GM12864 (cell line): ENCODE measurements around the gene SHISA9.

Experiments used
- DNase-seq: peaks from one replicate; pipeline ENCODE4 v3.0.0-alpha.2; 2011; ENCODE audit warnings: low read depth
- H3K4me3 ChIP-seq: 2 replicates; pipeline ENCODE4 v1.5.1; 2011; ENCODE audit warnings: mild to moderate bottlenecking, low read depth, low read length, control low read depth
- TF ChIP-seq, protein P1 (sequence below): IDR thresholded peaks from 2 replicates; pipeline ENCODE4 v1.5.1; 2011; ENCODE audit warnings: low read depth, mild to moderate bottlenecking, moderate library complexity, low read length, control low read depth, inconsistent platforms; ENCODE audit errors: missing control alignments

SHISA9 gene

DNA sequence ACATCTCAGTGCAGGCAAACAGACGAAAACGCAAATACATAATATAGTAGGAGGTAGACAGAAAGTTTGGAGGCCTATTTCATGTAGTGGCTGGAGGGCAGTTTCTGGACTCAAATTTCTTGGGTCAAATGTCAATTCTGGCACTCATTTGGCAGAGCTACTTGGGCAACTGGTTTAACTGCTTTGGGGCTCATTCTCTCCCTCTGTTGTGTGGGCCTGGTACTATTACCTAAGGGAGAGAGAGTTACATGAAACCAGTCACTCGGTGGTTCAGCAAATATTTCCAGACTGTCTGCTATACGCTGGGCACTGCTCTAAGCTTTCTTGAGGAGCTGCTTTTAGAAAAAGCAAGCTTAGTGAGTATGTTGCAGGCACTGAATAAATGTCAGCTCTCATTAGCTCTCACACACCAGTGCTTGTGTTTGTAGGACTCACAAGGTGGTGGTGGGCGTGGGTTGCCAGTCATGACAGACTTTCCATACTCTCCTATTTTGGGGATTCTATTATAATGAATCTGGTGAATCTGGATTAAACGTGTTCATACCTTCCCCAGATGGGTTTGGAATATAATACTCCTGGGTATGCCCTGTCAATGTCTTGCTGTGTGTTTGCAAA, 1.8 kb upstream of the SHISA9 start:
- TF ChIP-seq, protein P1, sequence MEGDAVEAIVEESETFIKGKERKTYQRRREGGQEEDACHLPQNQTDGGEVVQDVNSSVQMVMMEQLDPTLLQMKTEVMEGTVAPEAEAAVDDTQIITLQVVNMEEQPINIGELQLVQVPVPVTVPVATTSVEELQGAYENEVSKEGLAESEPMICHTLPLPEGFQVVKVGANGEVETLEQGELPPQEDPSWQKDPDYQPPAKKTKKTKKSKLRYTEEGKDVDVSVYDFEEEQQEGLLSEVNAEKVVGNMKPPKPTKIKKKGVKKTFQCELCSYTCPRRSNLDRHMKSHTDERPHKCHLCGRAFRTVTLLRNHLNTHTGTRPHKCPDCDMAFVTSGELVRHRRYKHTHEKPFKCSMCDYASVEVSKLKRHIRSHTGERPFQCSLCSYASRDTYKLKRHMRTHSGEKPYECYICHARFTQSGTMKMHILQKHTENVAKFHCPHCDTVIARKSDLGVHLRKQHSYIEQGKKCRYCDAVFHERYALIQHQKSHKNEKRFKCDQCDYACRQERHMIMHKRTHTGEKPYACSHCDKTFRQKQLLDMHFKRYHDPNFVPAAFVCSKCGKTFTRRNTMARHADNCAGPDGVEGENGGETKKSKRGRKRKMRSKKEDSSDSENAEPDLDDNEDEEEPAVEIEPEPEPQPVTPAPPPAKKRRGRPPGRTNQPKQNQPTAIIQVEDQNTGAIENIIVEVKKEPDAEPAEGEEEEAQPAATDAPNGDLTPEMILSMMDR = no peak
- DNase-seq = no peak
- no peak overlapping the region for H3K4me3 ChIP-seq

DNA sequence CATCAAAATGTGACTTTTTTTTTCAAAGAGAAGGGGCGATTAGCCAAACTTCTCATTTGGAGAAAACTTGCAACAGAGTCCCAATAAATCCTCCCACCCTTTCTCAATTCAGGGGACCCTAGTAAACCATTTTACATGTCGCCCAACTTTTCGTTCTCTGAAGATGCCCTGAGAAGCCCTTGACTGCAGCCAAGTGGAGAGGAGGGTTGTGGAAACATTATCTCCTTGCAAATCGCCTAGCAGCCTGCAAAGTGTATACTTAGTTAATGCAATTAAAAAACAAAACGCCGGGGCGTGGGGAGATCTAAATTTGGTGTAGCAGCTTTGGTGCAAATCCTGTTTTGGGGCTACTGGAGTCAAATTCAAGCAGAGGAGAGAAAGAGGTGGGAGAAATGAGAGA, 1.2 kb upstream of the SHISA9 start:
- no peak overlapping the region for H3K4me3 ChIP-seq
- no peak for DNase-seq
- TF ChIP-seq, protein P1 = no peak

DNA sequence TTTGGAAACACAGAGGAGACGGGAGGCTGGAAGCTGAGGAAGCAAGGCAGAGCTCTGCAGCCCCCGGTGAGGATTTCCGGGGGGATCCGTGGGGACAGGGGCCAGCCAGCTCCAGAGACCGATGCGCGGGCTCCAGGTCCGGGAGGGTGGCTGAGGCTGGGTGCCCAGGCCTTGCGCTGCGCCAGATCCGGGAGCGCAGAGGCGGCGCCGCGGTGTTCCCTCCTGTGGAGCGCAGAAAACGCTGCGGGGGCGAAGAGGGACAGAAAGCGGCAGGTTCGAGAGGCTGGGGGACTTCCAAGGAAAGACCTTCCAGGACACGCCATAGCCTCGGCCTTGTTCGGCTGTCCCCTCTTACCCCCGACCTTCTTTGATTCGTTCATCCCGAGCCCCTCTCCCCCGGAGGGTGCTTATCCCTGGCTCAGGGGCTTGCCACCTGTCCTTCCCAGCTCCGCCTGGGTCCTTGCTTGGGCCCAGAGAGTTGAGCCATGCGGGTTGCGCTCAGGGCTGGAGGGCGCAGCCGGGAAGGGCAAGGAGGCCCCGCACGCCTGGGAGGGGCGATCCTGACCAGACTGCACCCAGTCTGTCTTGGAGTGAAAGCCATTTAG, 697 bp upstream of the SHISA9 start:
- TF ChIP-seq, protein P1 = no peak
- no peak for DNase-seq
- H3K4me3 ChIP-seq = no peak overlapping the region

DNA sequence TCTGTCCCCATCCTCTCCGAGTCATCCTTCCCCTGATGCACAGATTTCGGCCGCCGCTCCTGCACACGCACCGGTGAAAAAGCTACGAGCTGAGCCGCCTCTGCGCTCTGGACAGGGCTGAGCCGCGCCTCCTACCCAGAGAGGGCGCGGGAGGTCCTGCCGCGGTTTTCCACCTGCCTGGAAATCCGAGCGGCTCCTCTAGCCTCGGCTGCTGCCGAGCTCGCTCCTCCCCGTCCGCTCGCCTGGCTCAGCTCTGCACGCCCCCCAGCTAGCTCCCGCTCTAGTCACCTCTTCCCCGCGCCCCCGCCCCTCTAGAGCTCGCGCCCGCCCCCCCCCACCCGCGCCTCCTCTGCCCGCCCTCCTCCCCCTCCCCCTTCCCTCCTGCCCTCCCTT, 198 bp upstream of the SHISA9 start:
- DNase-seq = no peak
- no peak overlapping the region for H3K4me3 ChIP-seq
- TF ChIP-seq, protein P1 = no peak

DNA sequence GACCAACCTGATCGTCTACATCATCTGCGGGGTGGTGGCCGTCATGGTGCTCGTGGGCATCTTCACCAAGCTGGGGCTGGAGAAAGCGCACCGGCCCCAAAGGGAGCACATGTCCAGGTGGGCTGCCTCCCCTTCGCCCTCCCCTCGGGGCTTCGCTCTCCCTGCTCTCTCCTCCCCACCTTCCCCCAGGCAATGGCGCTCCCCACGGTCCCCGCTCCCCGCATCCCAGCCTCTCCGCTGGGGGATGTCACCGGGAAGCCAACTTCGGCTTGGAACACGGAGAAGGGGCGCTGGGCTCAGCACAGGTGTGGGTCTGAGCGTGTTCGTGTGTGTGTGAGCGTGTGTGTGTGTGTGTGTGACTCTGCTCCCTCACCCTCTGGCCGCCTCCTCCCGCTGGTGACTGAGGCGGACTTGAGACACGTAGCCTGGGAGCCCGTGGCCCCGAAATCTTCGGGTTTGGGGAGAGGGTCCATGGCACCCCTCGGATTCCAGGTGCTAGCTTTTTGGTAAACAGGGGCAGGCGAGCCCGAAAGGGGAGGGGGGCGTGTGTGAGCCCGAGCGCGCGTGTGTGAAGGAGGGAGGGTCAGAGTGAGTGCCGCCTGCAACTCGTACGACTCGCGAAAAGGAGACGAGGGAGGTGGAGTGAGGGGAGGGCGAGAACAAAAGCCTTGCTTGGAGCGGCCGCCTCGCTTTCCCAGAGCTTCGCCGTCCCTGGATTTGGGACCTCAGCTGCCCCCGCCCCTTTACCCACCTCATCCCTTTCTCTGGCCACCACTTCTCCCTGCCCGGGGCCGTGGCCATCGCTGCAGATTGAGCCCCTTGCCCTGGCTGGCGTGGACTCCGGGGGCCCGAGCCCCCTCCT, 1.3 kb downstream of the SHISA9 start:
- H3K4me3 ChIP-seq = no peak overlapping the region
- DNase-seq = no peak
- TF ChIP-seq, protein P1 = no peak

DNA sequence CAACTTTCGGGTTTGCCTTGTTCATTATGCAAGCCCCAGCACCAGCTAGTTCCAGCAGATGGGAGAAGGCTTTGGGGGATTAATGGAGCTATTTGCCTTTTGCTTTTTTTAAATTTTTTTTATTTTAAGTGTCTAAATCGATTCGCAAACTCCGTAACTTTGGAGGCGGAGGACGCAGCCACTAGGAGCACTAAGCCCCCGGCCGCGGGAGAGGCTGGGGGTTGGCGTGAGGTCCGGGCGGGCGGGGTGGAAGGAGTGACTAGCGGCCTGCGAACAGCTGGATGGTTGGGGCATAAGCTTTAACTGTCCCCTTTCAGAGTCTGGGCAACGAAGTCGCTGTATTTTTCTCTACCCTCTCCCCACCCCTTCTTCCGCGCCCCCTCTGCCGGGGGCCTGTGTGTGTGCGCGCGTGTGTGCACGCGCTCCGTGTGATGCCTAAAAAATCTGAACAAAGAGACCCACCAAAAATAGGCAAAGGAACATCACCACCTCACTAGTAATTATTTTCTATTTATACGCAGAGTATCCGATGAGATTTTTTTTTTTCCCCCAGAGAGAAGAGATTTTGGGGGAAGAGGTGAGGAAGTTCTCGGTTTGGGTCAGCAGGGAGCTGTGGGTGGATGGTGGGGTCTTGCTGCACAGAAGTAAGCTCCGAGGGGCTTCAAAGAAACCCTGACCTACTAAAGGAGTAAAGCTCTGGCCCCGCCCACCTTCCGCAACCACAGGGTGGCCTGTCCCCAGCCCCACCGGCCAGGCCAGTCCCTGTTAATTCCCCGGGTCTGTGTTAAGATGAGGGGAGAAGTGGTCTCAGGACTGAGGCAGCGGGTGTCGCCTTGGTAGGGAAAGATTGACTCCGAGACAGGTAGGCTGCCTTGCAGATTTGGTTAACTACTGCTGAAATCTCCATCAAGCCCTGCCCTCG, 2.3 kb downstream of the SHISA9 start:
- TF ChIP-seq, protein P1 = no peak
- no peak for DNase-seq
- no peak overlapping the region for H3K4me3 ChIP-seq
